Peyer's patch (tissue), 4 donors: Measurements from ENCODE around the gene ARHGAP24. TPM values are rescaled to one million over a fixed set of nuclear protein-coding genes. Genes with fewer than 3 reads are reported as not detected.

Source experiments
- DNase-seq, 3 donors: peaks; one replicate each; pipeline ENCODE4 v3.0.0-alpha.2; 2017 to 2019
- H3K27ac ChIP-seq, 4 donors: fragments of 200-600 bp; sonication (generic); one replicate each; pipeline ENCODE4 v1.5.1; 2016 to 2019
- H3K27me3 ChIP-seq, 2 donors: fragments of 200-600 bp; sonication (generic); one replicate each; pipeline ENCODE4 v1.5.1; 2019
- H3K36me3 ChIP-seq, 3 donors: fragments of 200-600 bp; sonication (generic); one replicate each; pipeline ENCODE4 v1.5.1; 2016 to 2019
- H3K4me1 ChIP-seq, 4 donors: fragments of 200-600 bp; sonication (generic); one replicate each; pipeline ENCODE4 v1.5.1; 2016 to 2019
- H3K4me3 ChIP-seq, 4 donors: fragments of 200-600 bp; sonication (generic); 1 replicate in 3 of 4; 2 replicates in 1 of 4; pipeline ENCODE4 v1.5.1; 2016 to 2019; ENCODE audit warnings: mild to moderate bottlenecking in 1 of 4
- H3K9me3 ChIP-seq, 4 donors: fragments of 200-600 bp; sonication (generic); one replicate each; pipeline ENCODE4 v1.5.1; 2016 to 2019; ENCODE audit warnings: mild to moderate bottlenecking in 1 of 4
- POLR2A ChIP-seq, 2 donors: fragments of 450-650 bp; IDR thresholded peaks; one replicate each; pipeline ENCODE4 v1.5.1; 2017; ENCODE audit warnings: antibody characterized with exemption in 2 of 2, mild to moderate bottlenecking in 2 of 2, moderate library complexity in 2 of 2
- total RNA-seq, 4 donors: library from RNA; depleted of rRNA; stranded (reverse); fragments of >200 nt; gene quantifications; one replicate each; pipeline ENCODE4 v1.1.0, GENCODE V29; 2016
- TF ChIP-seq, protein P1 (sequence below), 6 experiments: fragments of 450-650 bp in 4 of 6; fragments of 200-600 bp in 2 of 6; sonication (generic) in 1 of 6; IDR thresholded peaks; one replicate each; pipeline ENCODE4 v1.5.1; 2017 to 2019; ENCODE audit warnings: antibody characterized with exemption in 6 of 6, mild to moderate bottlenecking in 3 of 6, moderate library complexity in 1 of 6

Gene ARHGAP24
- total RNA-seq, 4 donors from 2014 or later, result 4.7 to 330 (median 20.0) TPM

DNA sequence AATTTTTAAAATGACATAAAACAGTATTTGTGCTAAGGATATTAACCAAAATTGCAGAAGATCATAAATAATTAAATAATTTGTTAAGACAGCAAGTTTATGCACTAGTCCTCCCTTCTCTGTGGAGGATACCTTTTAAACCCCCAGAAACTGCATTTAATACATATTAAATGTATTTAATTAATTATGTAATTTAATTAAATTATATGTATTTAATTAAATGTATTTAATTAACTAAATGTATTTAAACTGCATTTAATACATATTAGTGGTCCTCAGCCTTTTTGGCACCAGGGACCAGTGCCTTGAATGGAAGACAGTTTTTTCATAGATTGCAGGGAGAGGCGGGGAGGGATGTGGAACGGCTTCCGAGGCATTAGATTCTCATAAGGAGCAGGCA is 404.6 kb downstream of the ARHGAP24 start:
- TF ChIP-seq, protein P1, sequence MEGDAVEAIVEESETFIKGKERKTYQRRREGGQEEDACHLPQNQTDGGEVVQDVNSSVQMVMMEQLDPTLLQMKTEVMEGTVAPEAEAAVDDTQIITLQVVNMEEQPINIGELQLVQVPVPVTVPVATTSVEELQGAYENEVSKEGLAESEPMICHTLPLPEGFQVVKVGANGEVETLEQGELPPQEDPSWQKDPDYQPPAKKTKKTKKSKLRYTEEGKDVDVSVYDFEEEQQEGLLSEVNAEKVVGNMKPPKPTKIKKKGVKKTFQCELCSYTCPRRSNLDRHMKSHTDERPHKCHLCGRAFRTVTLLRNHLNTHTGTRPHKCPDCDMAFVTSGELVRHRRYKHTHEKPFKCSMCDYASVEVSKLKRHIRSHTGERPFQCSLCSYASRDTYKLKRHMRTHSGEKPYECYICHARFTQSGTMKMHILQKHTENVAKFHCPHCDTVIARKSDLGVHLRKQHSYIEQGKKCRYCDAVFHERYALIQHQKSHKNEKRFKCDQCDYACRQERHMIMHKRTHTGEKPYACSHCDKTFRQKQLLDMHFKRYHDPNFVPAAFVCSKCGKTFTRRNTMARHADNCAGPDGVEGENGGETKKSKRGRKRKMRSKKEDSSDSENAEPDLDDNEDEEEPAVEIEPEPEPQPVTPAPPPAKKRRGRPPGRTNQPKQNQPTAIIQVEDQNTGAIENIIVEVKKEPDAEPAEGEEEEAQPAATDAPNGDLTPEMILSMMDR (IDR thresholded peaks at IDR 0.05), result no peak
- TF ChIP-seq POLR2A (IDR thresholded peaks at IDR 0.05), result no peak
- Histone ChIP-seq H3K27me3 (no peaks in the 10 kb centered on the region), H3K9me3 (no peaks in the 10 kb centered on the region)

GRCh38 chr4:85883180-85883579 is 408.2 kb downstream of the ARHGAP24 start:
- no peak overlapping the region for H3K4me3 ChIP-seq
- H3K4me1 ChIP-seq, result no peaks in the 10 kb centered on the region
- no peak for TF ChIP-seq POLR2A (IDR thresholded peaks at IDR 0.05)
- TF ChIP-seq, protein P1 (IDR thresholded peaks at IDR 0.05), result no peak
- H3K27ac ChIP-seq, result no peak overlapping the region
- no peaks in the 10 kb centered on the region for H3K9me3 ChIP-seq
- no peaks in the 10 kb centered on the region for H3K36me3 ChIP-seq
- H3K27me3 ChIP-seq, result no peaks in the 10 kb centered on the region
- DNase-seq, result no peak

More for the DNA sequence above, 404.6 kb downstream of the ARHGAP24 start:
- DNase-seq, result no peak
- Histone ChIP-seq H3K36me3 (no peaks in the 10 kb centered on the region), H3K4me3 (no peak overlapping the region), H3K4me1 (no peaks in the 10 kb centered on the region), H3K27ac (no peak overlapping the region)

- H3K4me1 ChIP-seq, result no peaks in the 10 kb centered on the region
- no peaks in the 10 kb centered on the region for H3K9me3 ChIP-seq
- H3K27me3 ChIP-seq, result no peaks in the 10 kb centered on the region
- H3K4me3 ChIP-seq, result no peak overlapping the region
- no peak overlapping the region for H3K27ac ChIP-seq
- no peak for TF ChIP-seq POLR2A (IDR thresholded peaks at IDR 0.05)
- TF ChIP-seq, protein P1 (IDR thresholded peaks at IDR 0.05), result no peak
- no peak for DNase-seq
- no peaks in the 10 kb centered on the region for H3K36me3 ChIP-seq
Measured at GRCh38 chr4:85884251-85884650, 409.3 kb downstream of the ARHGAP24 start.

- H3K27ac ChIP-seq, result no peak overlapping the region
- TF ChIP-seq, protein P1 (IDR thresholded peaks at IDR 0.05), result no peak
- TF ChIP-seq POLR2A (IDR thresholded peaks at IDR 0.05), result no peak
- no peak for DNase-seq
- no peaks in the 10 kb centered on the region for H3K9me3 ChIP-seq
- no peaks in the 10 kb centered on the region for H3K36me3 ChIP-seq
- no peaks in the 10 kb centered on the region for H3K27me3 ChIP-seq
- H3K4me1 ChIP-seq, result no peaks in the 10 kb centered on the region
- H3K4me3 ChIP-seq, result no peak overlapping the region
Measured at GRCh38 chr4:85886665-85887064, 411.7 kb downstream of the ARHGAP24 start.

- Histone ChIP-seq H3K27ac (no peak overlapping the region), H3K36me3 (no peaks in the 10 kb centered on the region), H3K4me3 (no peak overlapping the region), H3K9me3 (no peaks in the 10 kb centered on the region), H3K4me1 (no peaks in the 10 kb centered on the region), H3K27me3 (no peaks in the 10 kb centered on the region)
- TF ChIP-seq, protein P1 (IDR thresholded peaks at IDR 0.05), result no peak
- TF ChIP-seq POLR2A (IDR thresholded peaks at IDR 0.05), result no peak
- DNase-seq, result no peak
Measured at GRCh38 chr4:85889314-85889713, 414.4 kb downstream of the ARHGAP24 start.

DNA sequence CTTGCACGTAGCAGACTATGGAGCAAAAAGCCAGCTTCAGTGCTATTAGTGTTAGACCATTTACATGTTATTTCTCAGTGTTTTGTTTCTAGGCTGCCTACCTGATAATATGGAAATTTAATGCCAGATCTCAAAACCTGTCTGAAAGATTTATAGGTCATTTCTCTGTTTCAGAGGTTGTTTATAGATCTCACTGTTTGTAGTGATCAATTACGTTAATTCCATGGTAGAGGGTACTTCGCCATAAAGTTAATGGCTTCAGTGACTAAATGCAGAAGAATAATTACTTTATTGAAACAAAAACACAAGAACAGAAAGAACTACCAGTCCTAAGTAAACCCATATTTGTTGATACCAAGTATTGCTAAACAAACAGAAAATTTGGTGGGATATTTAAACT is 420.8 kb downstream of the ARHGAP24 start:
- no peaks in the 10 kb centered on the region for H3K27me3 ChIP-seq
- no peaks in the 10 kb centered on the region for H3K36me3 ChIP-seq
- H3K9me3 ChIP-seq, result no peaks in the 10 kb centered on the region
- no peak overlapping the region for H3K27ac ChIP-seq
- no peaks in the 10 kb centered on the region for H3K4me1 ChIP-seq
- no peak for DNase-seq
- no peak for TF ChIP-seq POLR2A (IDR thresholded peaks at IDR 0.05)
- TF ChIP-seq, protein P1 (IDR thresholded peaks at IDR 0.05), result no peak
- no peak overlapping the region for H3K4me3 ChIP-seq
